ENCODE measurements around the gene PARP16. TPM values are rescaled to one million over a fixed set of nuclear protein-coding genes. Genes with fewer than 3 reads are reported as not detected.
A peak's percentile ranks its signal among the peaks of the same experiment; 100 is the strongest.

The PARP16 gene
- total and polyA plus RNA-seq, 9 of the 15 experiments (the other 6 are each of a cell fraction or from before 2014, with no cell fraction given), result 3.0 to 9.9 (median 5.8) TPM

DNA sequence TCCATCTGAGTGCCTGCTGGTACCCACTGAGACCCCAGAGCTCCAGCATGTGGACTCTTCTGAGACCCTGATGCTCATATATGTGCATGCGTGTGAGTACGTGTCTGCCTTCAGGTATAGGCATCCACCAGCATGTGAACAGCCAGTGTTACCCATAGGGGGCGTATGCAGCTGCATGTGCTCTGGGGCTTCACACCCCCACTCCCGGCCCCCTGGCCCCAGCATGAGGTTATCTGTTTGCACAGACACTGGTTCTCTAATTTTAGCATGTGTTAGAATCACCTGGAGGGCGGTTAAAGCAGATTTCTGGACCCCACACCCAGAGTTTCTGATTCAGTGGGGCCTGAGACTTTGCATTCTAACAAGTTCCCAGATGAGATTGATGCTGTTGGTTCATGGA is 74.6 kb downstream of the PARP16 start (continued):
- TF ChIP-seq, protein P1, sequence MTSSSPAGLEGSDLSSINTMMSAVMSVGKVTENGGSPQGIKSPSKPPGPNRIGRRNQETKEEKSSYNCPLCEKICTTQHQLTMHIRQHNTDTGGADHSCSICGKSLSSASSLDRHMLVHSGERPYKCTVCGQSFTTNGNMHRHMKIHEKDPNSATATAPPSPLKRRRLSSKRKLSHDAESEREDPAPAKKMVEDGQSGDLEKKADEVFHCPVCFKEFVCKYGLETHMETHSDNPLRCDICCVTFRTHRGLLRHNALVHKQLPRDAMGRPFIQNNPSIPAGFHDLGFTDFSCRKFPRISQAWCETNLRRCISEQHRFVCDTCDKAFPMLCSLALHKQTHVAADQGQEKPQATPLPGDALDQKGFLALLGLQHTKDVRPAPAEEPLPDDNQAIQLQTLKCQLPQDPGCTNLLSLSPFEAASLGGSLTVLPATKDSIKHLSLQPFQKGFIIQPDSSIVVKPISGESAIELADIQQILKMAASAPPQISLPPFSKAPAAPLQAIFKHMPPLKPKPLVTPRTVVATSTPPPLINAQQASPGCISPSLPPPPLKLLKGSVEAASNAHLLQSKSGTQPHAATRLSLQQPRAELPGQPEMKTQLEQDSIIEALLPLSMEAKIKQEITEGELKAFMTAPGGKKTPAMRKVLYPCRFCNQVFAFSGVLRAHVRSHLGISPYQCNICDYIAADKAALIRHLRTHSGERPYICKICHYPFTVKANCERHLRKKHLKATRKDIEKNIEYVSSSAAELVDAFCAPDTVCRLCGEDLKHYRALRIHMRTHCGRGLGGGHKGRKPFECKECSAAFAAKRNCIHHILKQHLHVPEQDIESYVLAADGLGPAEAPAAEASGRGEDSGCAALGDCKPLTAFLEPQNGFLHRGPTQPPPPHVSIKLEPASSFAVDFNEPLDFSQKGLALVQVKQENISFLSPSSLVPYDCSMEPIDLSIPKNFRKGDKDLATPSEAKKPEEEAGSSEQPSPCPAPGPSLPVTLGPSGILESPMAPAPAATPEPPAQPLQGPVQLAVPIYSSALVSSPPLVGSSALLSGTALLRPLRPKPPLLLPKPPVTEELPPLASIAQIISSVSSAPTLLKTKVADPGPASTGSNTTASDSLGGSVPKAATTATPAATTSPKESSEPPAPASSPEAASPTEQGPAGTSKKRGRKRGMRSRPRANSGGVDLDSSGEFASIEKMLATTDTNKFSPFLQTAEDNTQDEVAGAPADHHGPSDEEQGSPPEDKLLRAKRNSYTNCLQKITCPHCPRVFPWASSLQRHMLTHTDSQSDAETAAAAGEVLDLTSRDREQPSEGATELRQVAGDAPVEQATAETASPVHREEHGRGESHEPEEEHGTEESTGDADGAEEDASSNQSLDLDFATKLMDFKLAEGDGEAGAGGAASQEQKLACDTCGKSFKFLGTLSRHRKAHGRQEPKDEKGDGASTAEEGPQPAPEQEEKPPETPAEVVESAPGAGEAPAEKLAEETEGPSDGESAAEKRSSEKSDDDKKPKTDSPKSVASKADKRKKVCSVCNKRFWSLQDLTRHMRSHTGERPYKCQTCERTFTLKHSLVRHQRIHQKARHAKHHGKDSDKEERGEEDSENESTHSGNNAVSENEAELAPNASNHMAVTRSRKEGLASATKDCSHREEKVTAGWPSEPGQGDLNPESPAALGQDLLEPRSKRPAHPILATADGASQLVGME (CRISPR knock-in tag; IDR thresholded peaks at IDR 0.05), result no peak
- no peak for TF ChIP-seq BDP1 (IDR thresholded peaks at IDR 0.05; ENCODE audit: insufficient read depth, insufficient read length)
- TF ChIP-seq GATAD2A (IDR thresholded peaks at IDR 0.05), result no peak
- TF ChIP-seq TCF3 (CRISPR knock-in tag; IDR thresholded peaks at IDR 0.05), result peak; percentile 80
- peak; percentile 95 for TF ChIP-seq MEF2A (IDR thresholded peaks at IDR 0.05; ENCODE audit: control insufficient read depth, low read depth, low read length)
- no peak for TF ChIP-seq ZNF165 (CRISPR knock-in tag; IDR thresholded peaks at IDR 0.05; ENCODE audit: borderline replicate concordance)
- no peak for TF ChIP-seq ARHGAP35 (IDR thresholded peaks at IDR 0.05; ENCODE audit: partially characterized antibody)
- TF ChIP-seq, protein P2, sequence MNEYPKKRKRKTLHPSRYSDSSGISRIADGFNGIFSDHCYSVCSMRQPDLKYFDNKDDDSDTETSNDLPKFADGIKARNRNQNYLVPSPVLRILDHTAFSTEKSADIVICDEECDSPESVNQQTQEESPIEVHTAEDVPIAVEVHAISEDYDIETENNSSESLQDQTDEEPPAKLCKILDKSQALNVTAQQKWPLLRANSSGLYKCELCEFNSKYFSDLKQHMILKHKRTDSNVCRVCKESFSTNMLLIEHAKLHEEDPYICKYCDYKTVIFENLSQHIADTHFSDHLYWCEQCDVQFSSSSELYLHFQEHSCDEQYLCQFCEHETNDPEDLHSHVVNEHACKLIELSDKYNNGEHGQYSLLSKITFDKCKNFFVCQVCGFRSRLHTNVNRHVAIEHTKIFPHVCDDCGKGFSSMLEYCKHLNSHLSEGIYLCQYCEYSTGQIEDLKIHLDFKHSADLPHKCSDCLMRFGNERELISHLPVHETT (CRISPR knock-in tag; conservative IDR thresholded peaks at IDR 0.05 in 1 of 2, IDR thresholded peaks at IDR 0.05 in 1 of 2), result no peak
- TF ChIP-seq ZNF212 (CRISPR knock-in tag; IDR thresholded peaks at IDR 0.05), result no peak
- no peak for TF ChIP-seq NONO (IDR thresholded peaks at IDR 0.05; ENCODE audit: low read depth in 2 of 2, low read length in 1 of 2)
- no peak for TF ChIP-seq NCOA4 (IDR thresholded peaks at IDR 0.05; ENCODE audit: partially characterized antibody)
- TF ChIP-seq ZNF584 (CRISPR knock-in tag; IDR thresholded peaks at IDR 0.05; ENCODE audit: low read depth), result no peak
- TF ChIP-seq, protein P3, sequence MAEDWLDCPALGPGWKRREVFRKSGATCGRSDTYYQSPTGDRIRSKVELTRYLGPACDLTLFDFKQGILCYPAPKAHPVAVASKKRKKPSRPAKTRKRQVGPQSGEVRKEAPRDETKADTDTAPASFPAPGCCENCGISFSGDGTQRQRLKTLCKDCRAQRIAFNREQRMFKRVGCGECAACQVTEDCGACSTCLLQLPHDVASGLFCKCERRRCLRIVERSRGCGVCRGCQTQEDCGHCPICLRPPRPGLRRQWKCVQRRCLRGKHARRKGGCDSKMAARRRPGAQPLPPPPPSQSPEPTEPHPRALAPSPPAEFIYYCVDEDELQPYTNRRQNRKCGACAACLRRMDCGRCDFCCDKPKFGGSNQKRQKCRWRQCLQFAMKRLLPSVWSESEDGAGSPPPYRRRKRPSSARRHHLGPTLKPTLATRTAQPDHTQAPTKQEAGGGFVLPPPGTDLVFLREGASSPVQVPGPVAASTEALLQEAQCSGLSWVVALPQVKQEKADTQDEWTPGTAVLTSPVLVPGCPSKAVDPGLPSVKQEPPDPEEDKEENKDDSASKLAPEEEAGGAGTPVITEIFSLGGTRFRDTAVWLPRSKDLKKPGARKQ (CRISPR knock-in tag; IDR thresholded peaks at IDR 0.05), result no peak
- TF ChIP-seq ZBTB17 (CRISPR knock-in tag; IDR thresholded peaks at IDR 0.05), result no peak
- no peak for TF ChIP-seq EZH2 (IDR thresholded peaks at IDR 0.05; ENCODE audit: borderline replicate concordance, low read depth, low read length)
- TF ChIP-seq SMARCC2 (IDR thresholded peaks at IDR 0.05; ENCODE audit: low read depth), result no peak
- TF ChIP-seq POLR2AphosphoS2 (IDR thresholded peaks at IDR 0.05; ENCODE audit: low read length), result no peak
- TF ChIP-seq, protein P4, sequence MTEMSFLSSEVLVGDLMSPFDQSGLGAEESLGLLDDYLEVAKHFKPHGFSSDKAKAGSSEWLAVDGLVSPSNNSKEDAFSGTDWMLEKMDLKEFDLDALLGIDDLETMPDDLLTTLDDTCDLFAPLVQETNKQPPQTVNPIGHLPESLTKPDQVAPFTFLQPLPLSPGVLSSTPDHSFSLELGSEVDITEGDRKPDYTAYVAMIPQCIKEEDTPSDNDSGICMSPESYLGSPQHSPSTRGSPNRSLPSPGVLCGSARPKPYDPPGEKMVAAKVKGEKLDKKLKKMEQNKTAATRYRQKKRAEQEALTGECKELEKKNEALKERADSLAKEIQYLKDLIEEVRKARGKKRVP (CRISPR knock-in tag; IDR thresholded peaks at IDR 0.05), result no peak
- peak; percentile 94 for TF ChIP-seq MYC (IDR thresholded peaks at IDR 0.05; ENCODE audit: low read depth, low read length)
- TF ChIP-seq MYC (CRISPR knock-in tag; IDR thresholded peaks at IDR 0.05; ENCODE audit: borderline replicate concordance, low read depth), result no peak

All from K562 (cell line).